Fibroblast of skin of back (primary cell): ENCODE measurements around the gene CRB3. TPM values are rescaled to one million over a fixed set of nuclear protein-coding genes. Genes with fewer than 3 reads are reported as not detected.
"Not testable (repeated sequence)": the region's sequence is repeated elsewhere in the genome, so short reads cannot be mapped to it uniquely, and the experiment has no call there.

Source experiments
- DNase-seq: peaks from one replicate; pipeline ENCODE4 v3.0.0-alpha.2; 2013
- polyA plus RNA-seq, 2 experiments: library from polyadenylated mRNA; unstranded; fragments of 120-200 nt; gene quantifications; one replicate each; pipeline ENCODE4 v1.2.1, GENCODE V29; 2013; ENCODE audit not compliant: insufficient read length in 2 of 2

CRB3 gene
- not detected for polyA plus RNA-seq (2013, experiment 1 of 2; ENCODE audit: insufficient read length)
- polyA plus RNA-seq (2013, experiment 2 of 2; ENCODE audit: insufficient read length): not detected

DNA sequence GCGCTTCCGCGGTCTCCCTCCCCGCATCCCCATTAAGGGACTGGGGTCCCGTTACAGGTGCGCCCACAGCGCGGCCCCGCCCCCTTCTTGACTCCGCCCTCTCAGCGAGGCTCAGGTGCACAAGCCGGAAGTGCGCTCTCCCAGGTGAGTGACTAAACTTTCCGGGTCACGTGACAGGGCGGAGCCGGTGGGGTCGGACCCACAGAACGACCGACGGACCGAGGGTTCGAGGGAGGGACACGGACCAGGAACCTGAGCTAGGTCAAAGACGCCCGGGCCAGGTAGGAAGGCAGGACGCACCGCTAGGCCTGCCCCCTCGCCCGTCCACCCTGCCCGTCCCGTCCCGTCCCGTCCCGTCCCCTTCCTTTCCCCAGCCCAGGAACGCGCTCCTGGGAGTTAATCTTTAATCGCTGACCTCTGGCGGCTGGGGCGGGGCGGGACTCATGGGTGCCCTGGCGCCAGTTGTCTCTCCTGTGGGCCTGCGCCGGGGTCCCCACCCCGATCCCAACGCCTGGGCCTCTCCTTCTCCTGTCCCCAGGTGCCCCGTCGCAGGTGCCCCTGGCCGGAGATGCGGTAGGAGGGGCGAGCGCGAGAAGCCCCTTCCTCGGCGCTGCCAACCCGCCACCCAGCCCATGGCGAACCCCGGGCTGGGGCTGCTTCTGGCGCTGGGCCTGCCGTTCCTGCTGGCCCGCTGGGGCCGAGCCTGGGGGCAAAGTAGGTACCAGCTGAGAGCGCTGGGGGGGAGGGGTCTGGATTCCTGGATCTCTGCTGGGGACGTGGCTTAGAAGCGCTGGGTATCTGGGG is at the start of gene CRB3:
Gene CRB3 (plus strand): TSS at position 202 of the 804 bp plus-strand sequence. CDS start 431 bp downstream, at position 633.
- DNase-seq: no peak

DNA sequence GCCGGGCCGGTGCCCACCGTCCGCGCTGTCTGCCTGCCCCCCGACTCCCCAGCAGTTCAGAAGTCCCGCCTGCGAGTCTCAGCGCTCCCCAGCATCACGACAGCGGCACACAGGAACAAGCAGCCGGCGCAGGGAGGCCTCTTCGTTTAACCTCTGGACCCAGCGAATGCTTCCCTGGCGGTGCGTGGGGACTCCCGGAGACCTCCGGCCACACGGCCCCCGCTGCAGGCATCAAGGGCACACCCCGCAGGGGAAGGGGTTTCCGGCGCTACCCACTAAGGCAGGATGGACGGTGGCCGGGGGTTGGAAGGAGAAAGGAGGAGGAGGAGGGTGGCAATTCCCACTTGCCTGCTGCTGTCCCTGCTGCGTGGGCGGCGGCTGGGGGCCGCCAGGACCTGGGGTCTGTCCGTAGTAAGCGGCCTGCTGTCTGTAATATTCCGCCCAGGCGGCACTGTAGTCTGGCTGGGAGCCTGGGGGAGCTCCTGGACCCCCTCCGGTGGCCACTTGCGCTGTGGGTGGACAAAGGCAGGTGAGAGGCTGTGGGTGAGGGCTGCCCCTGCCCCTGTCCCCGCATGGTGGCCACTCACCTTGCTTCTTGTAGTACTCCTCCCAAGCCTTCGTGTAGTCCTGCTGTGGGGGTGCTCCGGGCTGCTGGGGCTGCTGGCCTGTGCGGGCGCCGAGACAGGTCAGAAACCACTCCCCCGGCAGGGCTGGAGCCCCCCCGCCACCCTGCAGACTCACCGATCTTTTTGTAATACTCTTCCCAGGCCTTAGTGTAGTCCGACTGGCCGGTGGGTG is 49.1 kb upstream of the CRB3 start:
- DNase-seq: no peak

DNA sequence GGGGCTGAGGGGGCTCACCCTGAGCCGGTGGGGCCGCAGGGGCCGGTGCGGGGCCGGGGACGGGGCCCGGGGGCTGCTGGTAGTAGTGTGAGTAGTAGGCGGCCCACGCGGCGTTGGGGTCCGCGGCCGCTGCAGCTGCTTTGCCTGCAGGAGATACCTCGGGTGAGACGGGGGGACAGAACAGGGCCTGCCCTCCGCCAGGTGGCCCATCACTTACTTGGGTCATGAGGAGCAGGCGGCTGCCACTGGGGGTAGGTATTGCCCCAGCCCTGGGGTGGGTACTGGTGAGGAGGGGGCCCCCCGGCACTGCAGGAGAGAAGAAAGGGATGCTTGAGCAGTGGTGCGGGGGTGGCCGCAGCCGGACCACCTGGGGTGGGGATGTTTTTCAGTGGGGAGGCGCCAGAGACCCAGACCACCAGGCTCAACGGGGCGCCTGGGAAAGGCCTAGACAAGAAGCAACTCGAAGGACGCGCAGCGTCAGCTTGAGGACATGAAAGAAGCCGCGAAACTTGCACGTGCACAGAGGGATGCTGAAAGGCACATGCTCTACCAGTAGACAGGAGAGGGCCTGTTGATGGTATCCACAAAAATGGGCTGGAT is 48.4 kb upstream of the CRB3 start:
- no peak for DNase-seq

DNA sequence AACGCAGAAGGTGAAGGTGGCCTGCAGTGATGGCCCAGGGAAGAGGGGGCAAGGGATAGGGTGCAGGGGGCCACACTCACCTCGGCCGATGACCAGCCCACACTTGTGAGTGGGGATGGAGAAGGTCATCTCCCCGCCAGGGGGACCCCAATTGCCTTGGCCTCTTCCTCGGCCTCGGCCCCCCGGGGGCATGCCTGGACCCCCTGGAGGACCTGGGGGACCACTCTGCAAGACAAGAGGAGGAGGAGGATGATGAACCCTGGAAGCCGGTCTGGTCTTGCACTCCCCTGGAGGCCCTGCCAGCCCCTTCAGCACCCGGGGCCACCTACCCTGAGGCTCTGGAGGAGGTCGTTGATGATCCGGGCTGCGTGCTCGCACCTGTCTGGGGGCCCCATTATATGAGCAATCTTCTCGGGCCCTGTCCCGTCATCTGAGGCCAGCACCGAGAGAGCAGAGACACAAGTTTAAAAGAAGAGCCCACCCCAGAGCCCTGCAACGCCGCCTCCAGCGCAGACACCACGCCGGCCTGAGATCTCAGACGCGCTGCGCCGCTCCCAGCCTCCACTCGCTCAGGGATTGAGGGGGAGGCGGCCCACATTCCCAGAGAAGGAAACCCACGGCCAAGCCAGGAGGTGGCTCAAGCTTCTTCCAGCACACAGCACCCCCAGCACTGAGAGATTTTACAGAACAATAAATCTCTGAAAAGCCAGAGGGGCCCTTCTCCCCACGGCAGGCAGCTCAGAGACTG is 47.2 kb upstream of the CRB3 start:
- no peak for DNase-seq

DNA sequence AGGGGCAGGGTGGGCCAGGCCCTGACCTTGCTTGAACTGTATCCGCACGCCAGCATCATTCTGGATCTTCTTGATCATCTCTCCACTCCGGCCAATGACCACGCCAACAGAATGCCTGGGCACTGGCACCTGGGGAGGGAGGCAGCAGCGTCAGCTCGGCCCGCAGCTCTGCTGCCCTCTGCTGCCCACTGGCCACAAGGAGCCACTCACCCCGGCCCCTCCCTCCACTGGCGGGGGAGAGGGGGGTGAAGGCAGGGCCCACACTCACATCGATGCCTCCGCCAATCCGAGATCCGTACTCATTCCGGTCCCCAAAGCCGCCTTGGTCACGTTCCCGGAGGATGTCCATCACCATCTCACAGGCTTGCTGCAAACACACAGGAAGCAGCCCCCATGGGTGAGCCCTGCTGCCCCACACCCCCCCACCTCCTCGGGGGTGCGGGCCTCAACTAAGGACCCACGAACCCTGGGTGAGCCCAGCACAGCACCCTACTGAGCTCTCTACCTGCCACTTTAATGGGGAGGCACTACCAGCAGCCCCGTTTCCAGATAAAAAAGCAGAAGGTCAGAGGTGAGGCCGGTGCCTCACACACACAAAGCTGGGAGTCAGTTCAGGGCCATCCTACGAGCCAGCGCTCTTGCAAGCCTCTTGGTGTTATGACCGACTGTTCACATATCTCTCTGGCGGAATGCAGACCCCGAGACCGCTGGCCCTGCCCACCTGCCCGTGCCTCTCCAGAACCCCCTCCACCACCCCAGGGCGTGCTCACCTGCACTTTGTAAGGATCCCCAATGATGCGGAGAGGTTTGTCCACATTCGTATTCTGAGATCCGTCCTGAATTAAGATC is 46.1 kb upstream of the CRB3 start:
- DNase-seq: peak; percentile 11

DNA sequence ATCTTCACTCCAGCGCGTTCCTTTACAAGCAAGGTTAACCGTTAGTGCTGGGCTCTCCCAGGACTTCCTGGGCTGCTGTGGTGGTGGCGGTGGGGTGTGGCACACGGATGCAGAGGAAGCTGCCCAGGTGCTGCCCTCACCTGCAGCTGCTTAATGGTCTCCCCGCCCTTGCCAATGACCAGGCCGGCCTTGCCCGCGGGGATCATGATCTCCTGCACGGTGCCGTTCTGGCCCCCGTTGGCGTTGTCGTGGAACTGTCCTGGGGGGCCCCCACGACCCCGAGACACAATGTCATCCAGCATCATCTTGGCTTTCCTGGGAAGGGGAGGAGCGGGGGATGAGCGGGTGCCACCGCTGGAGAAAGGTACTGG is 45.5 kb upstream of the CRB3 start:
- DNase-seq: no peak

DNA sequence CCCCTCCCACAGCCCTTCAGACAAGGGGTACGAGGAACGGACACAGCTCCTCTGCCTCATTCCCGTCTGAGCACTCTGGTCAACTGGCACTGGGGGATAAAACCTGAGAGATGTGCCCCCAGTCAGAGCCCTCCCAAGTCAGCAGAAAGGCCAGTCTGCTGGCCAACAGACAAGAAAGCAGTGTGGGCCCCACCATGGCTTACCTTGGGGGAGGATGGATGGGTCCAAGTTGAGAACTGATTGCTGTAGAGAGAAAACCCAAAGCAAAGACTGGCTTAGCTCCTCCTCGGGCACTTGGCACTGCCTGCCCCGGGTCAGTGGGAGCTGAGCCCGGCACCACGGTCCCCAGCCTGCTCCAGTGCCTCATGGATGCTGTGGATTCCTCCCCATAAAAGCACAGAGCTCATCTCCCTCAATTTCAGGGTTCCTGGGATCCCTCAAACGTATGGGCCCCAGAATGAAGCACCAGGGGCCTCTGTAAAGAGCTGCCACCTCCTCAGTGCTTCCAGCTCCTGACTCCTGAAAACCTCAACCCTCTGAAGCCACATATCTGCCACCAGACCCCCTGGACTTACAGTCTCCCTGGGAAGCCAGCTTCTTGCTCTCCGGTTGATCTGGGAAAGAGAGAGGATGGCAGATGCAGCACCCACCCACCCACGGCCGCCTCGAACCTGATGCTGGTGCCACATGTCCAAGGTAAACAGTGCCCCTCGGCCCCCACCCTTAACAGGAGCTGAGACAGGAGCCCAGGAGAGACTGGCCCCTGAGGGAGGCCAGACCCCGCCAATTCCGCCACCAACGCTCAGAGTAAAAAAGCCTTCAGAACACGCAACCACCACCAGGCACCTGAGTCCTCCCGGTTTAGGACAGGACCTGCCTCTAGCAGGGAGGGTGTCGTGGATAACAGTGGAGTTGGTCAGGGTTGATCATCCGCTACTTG is 42.7 kb upstream of the CRB3 start:
- no peak for DNase-seq

DNA sequence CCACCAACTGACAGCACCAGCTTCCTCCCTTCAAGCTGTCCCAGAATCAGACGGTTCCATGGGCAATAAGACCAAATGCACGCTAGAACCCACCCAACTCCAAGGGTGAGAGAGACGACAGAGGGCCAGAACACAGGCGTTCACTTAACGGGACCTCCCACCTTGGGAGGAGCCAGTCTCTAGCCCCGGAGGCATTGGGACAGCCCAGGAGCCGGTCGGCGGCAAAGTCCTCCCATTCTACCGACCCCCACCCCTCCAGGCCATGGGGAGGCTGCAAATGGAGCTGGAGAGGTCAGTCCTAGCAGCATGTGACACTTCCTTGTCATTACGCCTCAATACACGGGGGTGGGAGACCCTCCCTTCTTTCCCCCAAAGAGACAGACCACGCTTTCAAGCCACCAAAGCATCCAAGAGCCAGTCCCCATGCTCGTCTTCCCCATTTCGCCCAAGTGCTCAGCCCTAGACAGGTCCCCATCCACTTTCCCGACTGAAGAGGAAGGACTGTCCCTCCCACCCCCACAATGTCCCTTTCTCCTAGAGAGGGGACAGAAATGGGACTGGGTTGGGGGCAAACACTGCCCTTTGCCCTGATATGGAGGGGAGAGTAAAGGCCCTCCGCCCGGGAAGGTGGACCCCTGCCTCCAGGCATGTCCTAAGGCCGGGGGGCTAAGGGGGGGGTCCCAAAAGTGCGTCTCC is 40.4 kb upstream of the CRB3 start:
- peak; percentile 60 for DNase-seq

DNA sequence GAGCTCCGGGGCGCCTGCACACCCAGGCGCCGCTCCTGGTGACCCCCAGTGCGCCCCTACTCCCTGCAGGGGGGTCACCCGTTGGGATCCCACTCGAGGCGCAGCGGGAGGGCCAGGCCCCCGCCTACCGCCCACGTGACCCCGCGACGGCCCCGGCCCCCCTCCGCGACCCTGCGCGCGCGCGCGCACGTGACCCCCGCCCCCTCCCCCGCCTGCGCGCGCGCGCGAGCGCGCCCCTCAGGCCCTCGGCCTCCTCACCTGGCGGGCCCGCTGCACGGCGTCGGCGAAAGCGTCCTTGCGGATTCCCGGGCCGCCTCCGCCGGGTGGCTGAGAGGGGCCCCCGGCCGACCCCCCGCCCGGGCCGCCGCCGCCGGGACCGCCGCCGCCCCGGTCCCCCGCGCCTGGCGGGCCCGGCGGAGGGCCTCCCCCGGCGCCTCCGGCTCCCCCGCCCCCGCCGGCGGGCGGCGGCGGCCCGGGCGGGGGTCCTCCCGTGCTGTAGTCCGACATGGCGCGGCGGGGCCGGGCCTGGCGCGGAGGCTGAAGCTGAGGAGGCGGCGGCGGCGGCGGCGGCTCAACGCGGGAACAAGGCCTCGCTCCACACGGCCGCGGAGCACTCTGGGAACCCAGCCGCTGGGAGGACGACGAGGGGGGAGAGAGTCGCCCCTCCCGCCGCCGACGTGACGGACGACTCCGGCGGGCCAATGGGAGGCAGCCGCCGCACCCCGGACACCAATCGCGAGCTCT is 39.7 kb upstream of the CRB3 start, which contains the start of gene KHSRP:
Gene KHSRP (minus strand): TSS at position 617 of the 744 bp plus-strand sequence. CDS start 110 bp downstream, at position 507.
- DNase-seq: peak; percentile 13

- DNase-seq: peak; percentile 100
Measured at GRCh38 chr19:6424939-6425731, 38.9 kb upstream of the CRB3 start.

DNA sequence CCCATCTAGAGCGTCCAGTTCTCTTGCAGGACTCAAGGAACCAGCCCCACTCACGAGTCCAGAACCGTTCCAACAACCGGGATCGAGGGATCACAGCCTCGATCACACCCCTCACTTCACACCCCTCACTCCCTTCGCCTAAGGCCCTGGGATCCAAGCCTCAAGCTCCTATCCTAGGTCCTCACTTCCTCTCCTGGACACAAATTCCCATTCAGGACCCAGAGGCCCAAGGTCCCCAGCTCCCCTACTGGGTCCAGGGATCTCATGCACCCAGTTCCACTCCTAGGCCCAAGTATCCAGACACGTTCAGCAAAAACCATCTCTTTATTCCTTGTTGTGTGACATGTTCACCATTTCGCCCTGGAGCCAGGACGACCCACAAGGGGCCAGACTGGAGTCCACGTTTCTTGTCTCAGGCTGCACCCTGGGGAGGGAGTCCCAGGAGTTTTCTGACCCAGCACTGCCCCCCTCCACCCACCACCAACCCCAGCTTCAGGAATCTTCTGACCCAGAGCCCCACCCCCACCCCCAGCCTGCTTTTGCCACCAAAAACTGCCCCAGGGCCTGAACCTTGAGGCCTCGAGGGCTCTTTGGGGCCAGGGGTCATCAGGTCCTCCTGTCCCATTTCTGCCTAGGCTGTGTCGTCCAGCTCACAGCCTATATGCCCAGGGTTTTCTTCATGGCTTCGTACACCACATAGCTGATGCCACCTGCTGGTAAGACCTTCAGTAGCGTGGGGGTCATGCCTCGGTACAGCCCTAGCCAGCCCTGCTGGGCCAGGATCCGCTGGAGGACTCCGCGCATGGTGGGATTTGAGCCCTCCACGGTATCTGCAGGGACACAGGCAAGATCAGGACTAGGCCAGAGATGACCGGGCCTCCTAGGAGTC is 38.1 kb upstream of the CRB3 start:
- DNase-seq: no peak

GRCh38 chr19:6427131-6427530 is 36.9 kb upstream of the CRB3 start:
- DNase-seq: no peak

DNA sequence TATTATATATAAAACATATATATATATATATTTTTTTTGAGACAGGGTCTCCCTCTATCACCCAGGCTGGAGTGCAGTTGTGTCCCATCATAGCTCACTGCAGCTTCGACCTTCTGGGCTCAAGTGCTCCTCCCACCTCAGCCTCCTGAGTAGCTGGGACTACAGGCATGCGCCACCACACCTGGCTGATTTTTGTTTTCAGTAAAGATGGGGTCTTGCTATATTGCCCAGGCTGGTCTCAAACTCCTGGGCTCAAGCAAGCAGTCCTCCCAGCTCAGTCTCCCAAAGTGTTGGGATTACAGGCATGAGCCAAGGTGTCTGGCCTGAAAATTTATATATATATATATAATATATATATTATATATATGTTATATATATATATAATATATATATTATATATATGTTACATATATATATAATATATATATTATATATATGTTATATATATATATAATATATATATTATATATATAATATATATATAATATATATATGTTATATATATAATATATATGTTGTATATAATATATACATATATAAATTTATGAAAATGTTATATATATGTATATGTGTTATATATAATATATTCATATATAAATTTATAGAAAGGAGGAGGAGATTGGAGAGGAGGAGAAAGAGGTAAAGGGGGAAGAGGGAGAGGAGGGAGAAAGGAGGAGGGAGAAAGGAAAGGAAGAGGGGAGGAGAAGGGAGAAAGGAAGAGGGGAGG is 35.2 kb upstream of the CRB3 start:
- not testable (repeated sequence) for DNase-seq

DNA sequence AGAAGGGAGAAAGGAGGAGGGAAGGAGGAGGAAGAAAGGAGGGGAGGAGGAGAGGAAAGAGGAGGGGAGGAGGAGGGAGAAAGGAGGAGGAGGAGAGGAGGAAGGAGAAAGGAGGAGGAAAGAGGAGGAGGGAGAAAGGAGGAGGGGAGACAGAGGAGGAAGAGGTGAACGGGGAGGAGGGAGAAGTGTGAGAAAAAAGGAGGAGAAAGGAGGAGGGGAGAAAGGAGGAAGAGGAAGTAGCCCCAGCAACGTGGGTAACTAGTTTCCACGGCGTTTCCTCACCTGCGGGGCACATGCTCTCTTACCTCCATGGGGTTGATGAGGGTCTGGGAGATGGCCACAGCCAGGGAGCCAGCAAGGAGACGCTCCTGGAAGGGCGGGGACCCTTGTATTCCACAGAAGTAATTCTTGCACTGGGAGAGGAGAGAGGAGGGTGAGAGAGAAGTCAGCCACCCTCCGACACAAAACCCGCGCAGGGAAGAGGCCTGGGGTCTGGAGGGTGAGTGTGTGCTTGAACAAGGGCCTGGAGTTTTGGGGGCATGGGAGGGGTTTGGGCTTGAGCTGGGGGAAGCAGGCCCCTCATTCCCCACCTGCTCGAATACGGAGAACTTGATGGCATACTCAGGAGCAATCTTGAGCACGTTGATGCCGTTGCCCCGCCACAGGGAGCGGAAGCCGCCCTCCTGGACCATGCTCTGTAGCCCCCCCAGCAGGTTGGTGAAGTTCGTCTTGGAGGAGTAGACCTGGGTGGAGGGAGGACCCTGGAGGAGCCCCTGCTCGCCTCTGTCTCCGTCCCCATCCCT is 34.5 kb upstream of the CRB3 start:
- no peak for DNase-seq

DNA sequence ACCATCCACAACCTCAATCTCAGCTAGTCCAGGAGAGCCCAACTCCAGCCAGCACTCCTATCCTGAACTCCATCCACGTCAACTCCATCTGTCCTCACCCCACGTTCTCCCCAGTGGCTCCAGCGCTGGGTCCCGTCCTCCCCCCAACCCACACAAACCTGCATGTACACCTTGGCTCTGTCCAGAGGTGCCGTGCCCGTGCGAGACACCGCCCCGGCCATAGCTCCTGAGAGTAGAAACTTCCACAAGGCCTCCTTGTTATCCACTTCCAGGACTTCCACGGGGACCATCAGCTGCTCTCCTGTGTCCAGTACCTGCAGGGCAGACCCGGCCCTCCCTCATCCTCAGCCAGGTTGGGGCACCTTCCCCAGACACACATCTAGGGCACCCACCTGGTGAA is 32.2 kb upstream of the CRB3 start:
- DNase-seq: no peak
